Left ventricle myocardium inferior (tissue), 1 donor: ENCODE measurements around the gene VPS45. TPM values are rescaled to one million over a fixed set of nuclear protein-coding genes. Genes with fewer than 3 reads are reported as not detected.
A peak's percentile ranks its signal among the peaks of the same experiment; 100 is the strongest.

Source experiments
- DNase-seq: peaks from one replicate; pipeline ENCODE4 v3.0.0-alpha.2; 2020
- H3K27ac ChIP-seq: fragments of 200-600 bp; replicated peaks from 2 replicates; pipeline ENCODE4 v1.8.0; 2021
- H3K27me3 ChIP-seq: fragments of 200-600 bp; 2 replicates; pipeline ENCODE4 v1.8.0; 2021; ENCODE audit warnings: low read depth
- H3K36me3 ChIP-seq: fragments of 200-600 bp; 2 replicates; pipeline ENCODE4 v1.8.0; 2021
- H3K4me1 ChIP-seq: fragments of 200-600 bp; 2 replicates; pipeline ENCODE4 v1.8.0; 2021
- H3K4me3 ChIP-seq: fragments of 200-600 bp; 2 replicates; pipeline ENCODE4 v1.8.0; 2021; ENCODE audit warnings: mild to moderate bottlenecking, moderate library complexity
- H3K9me3 ChIP-seq: fragments of 200-600 bp; replicated peaks from 2 replicates; pipeline ENCODE4 v1.8.0; 2021
- CTCF ChIP-seq: fragments of 200-600 bp; IDR thresholded peaks from 2 replicates; pipeline ENCODE4 v1.8.0; 2021; ENCODE audit warnings: antibody characterized with exemption, mild to moderate bottlenecking, borderline replicate concordance
- intact Hi-C: fragments of 100-400 bp; cut with micrococcal nuclease; formaldehyde crosslinking; loops from one replicate; pipeline ENCODE4 v1.11.0; 2022
- total RNA-seq: library from RNA; stranded (reverse); fragmentation: NEBNext Ultra II Directional; extraction: Animal tissue kit (Norgen Biotek cat#: 25700); gene quantifications from one replicate; pipeline ENCODE4 v1.2.1, GENCODE V29; 2021
- donor health status: DM: no; HTN: yes; CAD: no; lungs with severe emphysema.

The VPS45 gene
- total RNA-seq, 1 donor from 2014 or later = 54.4 TPM

- Histone ChIP-seq H3K4me3 (no peak overlapping the region), H3K27me3 (no peaks in the 10 kb centered on the region), H3K9me3 (no peaks in the 10 kb centered on the region), H3K36me3 (peaks cover 70% of the 10 kb centered on the region), H3K4me1 (peaks cover 36% of the 10 kb centered on the region), H3K27ac (peak overlapping the region; percentile 74)
- intact Hi-C loops = no loop called here
- no peak for DNase-seq
- TF ChIP-seq CTCF = no peak
Measured at GRCh38 chr1:150082494-150082893, 14.9 kb downstream of the VPS45 start.

- Histone ChIP-seq H3K4me1 (peaks cover 29% of the 10 kb centered on the region), H3K36me3 (peaks cover 68% of the 10 kb centered on the region), H3K27me3 (no peaks in the 10 kb centered on the region), H3K4me3 (no peak overlapping the region), H3K27ac (peak overlapping the region; percentile 4), H3K9me3 (no peaks in the 10 kb centered on the region)
- no peak for TF ChIP-seq CTCF
- intact Hi-C loops = no loop called here
- DNase-seq = no peak
Measured at GRCh38 chr1:150083907-150084306, 16.3 kb downstream of the VPS45 start.

GRCh38 chr1:150085406-150085805 is 17.8 kb downstream of the VPS45 start:
- Histone ChIP-seq H3K27me3 (no peaks in the 10 kb centered on the region), H3K36me3 (peaks cover 62% of the 10 kb centered on the region), H3K4me3 (no peak overlapping the region), H3K4me1 (peaks cover 25% of the 10 kb centered on the region), H3K27ac (no peak overlapping the region), H3K9me3 (no peaks in the 10 kb centered on the region)
- DNase-seq = no peak
- intact Hi-C loops = no loop called here
- TF ChIP-seq CTCF = no peak

- H3K36me3 ChIP-seq = peaks cover 71% of the 10 kb centered on the region
- H3K9me3 ChIP-seq = no peaks in the 10 kb centered on the region
- no peak for DNase-seq
- no peaks in the 10 kb centered on the region for H3K27me3 ChIP-seq
- peaks cover 20% of the 10 kb centered on the region for H3K4me1 ChIP-seq
- intact Hi-C loops = no loop called here
- H3K4me3 ChIP-seq = no peak overlapping the region
- no peak overlapping the region for H3K27ac ChIP-seq
- TF ChIP-seq CTCF = no peak
Measured at GRCh38 chr1:150087415-150087814, 19.8 kb downstream of the VPS45 start.

GRCh38 chr1:150089846-150090520 is 22.4 kb downstream of the VPS45 start:
- intact Hi-C loops = no loop called here
- peak overlapping the region; percentile 3 for H3K27ac ChIP-seq
- no peaks in the 10 kb centered on the region for H3K27me3 ChIP-seq
- peaks cover 37% of the 10 kb centered on the region for H3K4me1 ChIP-seq
- TF ChIP-seq CTCF = no peak
- peaks cover 68% of the 10 kb centered on the region for H3K36me3 ChIP-seq
- H3K4me3 ChIP-seq = no peak overlapping the region
- no peak for DNase-seq
- no peaks in the 10 kb centered on the region for H3K9me3 ChIP-seq
